HG02759 (cell line): ENCODE measurements around the gene DOCK2.

Experiments
- ATAC-seq: cut with Tn5 transposase; IDR thresholded peaks from one replicate; pipeline ENCODE4 v1.9.1; 2021; ENCODE audit warnings: mild to moderate bottlenecking, moderate library complexity; ENCODE audit not compliant: unreplicated experiment

DOCK2 gene

GRCh38 chr5:170012622-170013021, 375.5 kb downstream of the DOCK2 start:
- no peak for ATAC-seq

GRCh38 chr5:170020423-170020822, 383.3 kb downstream of the DOCK2 start:
- ATAC-seq = no peak

- no peak for ATAC-seq
These were observed 384.4 kb downstream of the DOCK2 start for GRCh38 chr5:170021506-170021905.

- ATAC-seq = no peak
These were observed 388.8 kb downstream of the DOCK2 start for GRCh38 chr5:170025853-170026252.

DNA sequence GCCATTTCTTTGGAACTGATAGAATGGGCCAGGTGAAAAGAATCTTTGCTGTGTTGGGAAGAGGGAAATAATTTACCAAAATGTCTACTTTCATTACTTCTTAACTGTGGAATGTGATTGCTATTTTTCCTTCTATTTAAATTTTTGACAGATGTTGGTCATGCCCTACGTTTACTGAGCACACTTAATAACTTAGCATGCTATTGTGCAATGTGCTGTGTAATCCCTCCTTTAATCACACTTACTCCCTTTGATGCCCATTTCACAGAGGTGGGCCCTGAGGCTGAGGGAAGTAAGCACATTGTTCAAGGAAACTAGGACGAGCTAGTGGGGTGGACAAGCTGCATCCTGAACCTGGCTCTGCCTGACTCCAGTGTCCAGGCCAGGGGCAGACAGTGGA, 391.0 kb downstream of the DOCK2 start:
- no peak for ATAC-seq

DNA sequence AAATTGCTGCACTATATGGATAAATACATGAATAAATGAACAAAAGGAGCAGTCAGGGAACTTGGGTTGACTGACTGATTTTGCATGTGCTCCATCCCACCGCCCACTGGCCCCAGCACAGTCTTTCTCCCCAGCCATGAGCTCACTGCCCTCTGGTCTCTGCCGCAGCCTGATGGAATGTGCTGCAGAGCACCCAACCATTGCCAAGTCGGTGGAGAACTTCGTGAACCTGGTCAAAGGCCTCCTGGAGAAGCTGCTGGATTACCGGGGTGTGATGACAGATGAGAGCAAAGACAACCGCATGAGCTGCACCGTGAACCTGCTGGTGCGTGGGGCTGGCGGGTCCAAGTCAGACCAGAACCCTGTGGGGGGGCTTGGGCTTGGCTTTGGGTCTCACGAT, 397.2 kb downstream of the DOCK2 start:
- ATAC-seq = no peak

- ATAC-seq = no peak
These were observed 401.2 kb downstream of the DOCK2 start for GRCh38 chr5:170038241-170038640.

- ATAC-seq = no peak
These were observed 402.8 kb downstream of the DOCK2 start for GRCh38 chr5:170039830-170040229.

DNA sequence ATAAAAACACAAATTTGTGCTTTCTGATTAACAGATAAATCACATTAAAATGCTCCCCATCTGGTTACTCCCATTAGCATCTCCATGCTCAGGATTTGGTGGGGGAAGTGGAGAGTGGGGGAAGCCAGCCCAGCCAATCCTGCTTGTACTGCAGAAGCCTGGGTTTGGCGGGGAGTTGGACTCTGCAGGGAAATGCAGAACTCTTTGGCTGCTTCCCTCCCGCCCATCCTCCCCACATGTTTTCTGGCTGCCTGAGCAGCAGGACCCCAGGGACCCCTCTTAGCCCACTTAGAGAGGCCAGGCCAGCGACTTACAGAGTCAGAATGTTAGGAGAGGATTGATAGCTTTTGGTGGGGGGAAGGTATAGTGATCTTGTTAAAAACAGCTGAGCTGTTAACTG, 409.2 kb downstream of the DOCK2 start:
- ATAC-seq = no peak

DNA sequence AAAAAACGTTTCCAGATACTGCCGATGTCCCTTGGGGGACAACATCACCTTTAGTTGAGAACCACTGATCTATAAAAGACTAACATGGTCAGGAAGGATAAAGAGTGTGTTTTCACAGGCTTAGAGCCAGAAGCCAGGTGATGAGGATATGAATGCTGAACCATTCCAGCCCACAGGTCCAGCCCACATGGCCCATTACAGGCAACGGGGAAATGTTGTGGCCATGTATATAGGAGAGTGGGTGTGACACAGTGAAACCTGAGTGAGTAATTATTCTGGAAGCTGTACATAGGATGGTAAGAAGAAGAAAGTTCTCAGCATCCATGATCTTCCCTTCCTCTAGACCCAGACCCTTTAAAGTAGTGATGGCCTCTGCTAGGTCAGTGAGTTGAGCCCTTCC, 412.6 kb downstream of the DOCK2 start:
- ATAC-seq = no peak

DNA sequence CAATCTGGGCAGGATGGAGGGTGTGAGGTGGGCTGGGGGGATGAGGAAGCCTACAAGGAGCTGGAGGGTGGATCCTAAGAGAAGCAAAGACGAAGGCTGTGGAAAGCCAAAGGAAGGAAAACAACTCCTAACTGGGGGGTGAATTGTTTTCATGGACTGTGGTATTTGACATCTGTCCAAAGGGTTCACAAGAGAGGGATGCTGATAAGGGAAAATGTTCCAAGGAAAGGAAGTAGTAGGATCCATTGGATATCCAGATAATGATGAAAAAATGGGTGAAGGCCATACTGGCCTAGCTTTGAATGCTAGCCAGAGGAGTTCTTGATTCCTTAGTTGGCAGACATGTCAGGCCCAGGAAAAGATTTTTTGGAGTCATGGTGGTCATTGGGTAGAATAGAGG, 416.8 kb downstream of the DOCK2 start:
- ATAC-seq = no peak

DNA sequence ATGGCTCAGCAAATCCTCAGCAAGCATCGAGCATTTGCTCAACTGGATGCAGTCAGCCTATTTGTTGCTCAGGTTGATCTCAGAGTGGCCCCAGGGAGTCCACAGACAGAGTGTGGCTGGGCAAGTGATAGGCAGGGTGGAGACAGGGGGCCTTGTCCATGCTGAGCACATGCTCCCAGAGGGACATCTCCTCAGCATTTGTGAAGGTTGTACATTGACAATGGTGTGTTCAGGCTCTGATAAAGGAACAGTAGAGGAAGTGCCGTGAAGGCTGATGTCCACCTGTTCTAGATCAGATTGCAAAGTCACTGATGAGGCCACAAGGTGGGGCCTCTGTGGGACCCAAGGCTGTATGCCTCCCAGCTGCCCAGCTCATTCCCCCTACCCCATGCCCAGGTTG, 418.5 kb downstream of the DOCK2 start:
- ATAC-seq = no peak

- no peak for ATAC-seq
These were observed 419.6 kb downstream of the DOCK2 start for GRCh38 chr5:170056561-170057267.

DNA sequence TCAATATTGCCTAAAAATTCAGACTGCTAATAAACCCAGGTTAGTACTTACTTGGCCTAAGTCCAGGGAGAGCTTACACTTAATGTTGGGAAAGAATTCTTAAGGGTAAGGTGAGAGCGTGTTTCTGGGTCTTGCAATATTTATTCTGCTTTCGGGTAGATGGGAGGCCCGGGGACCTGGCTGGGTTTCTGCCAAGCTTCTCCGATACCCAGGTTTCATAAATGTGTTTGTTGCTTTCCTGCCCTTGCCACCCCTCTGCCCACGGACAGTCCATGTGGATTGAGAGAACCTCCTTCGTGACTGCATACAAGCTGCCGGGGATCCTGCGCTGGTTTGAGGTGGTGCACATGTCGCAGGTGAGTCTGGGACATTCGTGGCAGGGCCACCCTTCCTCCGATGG, 420.2 kb downstream of the DOCK2 start:
- ATAC-seq = no peak

DNA sequence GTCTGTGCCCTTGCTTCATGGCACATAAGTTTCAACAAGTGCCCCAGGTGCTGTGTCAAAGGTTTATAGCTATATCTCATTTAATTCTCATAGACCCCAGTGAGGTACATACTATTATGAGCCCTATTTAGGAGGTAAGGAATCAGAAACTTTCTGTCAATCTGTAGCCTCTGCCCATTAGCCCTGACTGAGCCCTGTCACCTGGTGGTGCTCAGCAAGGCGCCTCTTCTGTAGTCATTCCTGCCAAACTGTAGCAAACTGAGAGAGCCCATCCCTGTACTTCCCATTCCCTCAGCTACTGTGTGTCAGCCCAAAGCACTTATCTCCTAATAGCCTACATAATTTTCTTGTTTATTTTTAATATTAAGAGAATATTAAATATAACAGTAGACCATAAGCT, 422.1 kb downstream of the DOCK2 start:
- ATAC-seq = no peak

GRCh38 chr5:170067152-170067551, 430.1 kb downstream of the DOCK2 start:
- no peak for ATAC-seq

GRCh38 chr5:170067574-170068170, 430.6 kb downstream of the DOCK2 start:
- ATAC-seq = no peak

GRCh38 chr5:170069512-170069911, 432.4 kb downstream of the DOCK2 start:
- no peak for ATAC-seq

DNA sequence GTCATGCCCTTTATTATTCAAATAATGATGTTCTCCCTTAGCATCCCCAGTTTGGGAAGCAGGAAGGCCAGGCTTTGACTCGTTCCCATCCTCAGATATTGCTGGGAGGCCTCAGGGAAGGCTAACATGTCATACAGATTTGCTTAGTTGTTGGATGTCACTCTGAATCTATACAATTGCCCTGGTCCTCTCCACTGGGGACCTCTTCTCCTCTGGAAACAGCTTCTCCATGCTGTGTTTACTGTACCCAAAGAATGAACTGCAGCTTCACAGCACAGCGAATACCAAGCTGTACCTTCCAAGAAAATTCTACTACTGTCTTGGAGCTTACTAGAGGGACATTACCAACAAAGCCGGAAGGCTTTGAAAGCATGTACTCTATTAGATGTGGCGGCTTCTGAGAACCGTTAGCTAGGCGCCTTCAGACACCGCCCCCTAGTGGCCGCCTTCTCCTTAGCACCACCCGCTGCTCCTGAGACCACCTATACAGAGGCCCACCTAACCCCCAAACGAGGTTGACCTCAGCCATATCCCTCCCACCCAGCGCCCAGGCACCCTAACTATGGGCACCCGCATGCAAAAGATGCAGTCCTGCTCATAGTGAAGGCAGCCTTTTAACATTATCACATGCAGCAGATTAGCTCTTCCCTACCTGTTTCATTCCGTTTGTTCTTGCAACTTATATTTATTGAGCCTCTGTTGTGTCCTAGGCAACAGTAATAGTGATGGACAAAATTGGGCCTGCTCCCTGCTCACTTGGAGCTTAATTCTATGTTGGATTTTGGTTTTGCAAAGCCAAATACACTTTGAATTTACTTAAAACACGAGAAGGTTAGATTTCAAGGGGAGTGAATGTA, 433.7 kb downstream of the DOCK2 start:
- ATAC-seq = no peak

- ATAC-seq = no peak
These were observed 434.7 kb downstream of the DOCK2 start for GRCh38 chr5:170071748-170072147.

DNA sequence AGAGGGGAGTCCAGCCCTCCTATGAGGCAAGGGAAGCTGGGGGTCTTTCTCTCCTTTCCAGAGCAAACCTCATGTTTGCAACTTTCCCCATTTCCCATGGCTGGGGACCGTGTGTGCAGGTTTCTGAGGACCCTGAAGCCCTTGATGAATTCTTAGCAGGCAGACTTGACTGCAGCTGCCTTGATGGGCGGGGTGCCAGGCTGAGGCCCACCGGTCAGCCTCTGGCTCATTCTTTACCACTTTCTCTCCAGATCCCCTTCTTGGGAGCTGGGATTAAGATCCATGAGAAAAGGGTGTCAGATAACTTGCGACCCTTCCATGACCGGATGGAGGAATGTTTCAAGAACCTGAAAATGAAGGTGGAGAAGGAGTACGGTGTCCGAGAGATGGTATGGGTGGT, 438.6 kb downstream of the DOCK2 start:
- ATAC-seq = no peak

GRCh38 chr5:170076211-170076610, 439.1 kb downstream of the DOCK2 start:
- ATAC-seq = no peak
